CD4-positive, alpha-beta T cell treated with Interleukin-6 for 4 hours (primary cell): ENCODE measurements around the gene RIMBP3B.
"Not testable (repeated sequence)": the region's sequence is repeated elsewhere in the genome, so short reads cannot be mapped to it uniquely, and the experiment has no call there.

Experiments used
- DNase-seq: peaks from one replicate; pipeline ENCODE4 v3.0.0-alpha.2; 2020; ENCODE audit warnings: mixed read lengths

The RIMBP3B gene, protein sequence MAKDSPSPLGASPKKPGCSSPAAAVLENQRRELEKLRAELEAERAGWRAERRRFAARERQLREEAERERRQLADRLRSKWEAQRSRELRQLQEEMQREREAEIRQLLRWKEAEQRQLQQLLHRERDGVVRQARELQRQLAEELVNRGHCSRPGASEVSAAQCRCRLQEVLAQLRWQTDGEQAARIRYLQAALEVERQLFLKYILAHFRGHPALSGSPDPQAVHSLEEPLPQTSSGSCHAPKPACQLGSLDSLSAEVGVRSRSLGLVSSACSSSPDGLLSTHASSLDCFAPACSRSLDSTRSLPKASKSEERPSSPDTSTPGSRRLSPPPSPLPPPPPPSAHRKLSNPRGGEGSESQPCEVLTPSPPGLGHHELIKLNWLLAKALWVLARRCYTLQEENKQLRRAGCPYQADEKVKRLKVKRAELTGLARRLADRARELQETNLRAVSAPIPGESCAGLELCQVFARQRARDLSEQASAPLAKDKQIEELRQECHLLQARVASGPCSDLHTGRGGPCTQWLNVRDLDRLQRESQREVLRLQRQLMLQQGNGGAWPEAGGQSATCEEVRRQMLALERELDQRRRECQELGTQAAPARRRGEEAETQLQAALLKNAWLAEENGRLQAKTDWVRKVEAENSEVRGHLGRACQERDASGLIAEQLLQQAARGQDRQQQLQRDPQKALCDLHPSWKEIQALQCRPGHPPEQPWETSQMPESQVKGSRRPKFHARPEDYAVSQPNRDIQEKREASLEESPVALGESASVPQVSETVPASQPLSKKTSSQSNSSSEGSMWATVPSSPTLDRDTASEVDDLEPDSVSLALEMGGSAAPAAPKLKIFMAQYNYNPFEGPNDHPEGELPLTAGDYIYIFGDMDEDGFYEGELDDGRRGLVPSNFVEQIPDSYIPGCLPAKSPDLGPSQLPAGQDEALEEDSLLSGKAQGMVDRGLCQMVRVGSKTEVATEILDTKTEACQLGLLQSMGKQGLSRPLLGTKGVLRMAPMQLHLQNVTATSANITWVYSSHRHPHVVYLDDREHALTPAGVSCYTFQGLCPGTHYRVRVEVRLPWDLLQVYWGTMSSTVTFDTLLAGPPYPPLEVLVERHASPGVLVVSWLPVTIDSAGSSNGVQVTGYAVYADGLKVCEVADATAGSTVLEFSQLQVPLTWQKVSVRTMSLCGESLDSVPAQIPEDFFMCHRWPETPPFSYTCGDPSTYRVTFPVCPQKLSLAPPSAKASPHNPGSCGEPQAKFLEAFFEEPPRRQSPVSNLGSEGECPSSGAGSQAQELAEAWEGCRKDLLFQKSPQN (N-terminal part only)

DNA sequence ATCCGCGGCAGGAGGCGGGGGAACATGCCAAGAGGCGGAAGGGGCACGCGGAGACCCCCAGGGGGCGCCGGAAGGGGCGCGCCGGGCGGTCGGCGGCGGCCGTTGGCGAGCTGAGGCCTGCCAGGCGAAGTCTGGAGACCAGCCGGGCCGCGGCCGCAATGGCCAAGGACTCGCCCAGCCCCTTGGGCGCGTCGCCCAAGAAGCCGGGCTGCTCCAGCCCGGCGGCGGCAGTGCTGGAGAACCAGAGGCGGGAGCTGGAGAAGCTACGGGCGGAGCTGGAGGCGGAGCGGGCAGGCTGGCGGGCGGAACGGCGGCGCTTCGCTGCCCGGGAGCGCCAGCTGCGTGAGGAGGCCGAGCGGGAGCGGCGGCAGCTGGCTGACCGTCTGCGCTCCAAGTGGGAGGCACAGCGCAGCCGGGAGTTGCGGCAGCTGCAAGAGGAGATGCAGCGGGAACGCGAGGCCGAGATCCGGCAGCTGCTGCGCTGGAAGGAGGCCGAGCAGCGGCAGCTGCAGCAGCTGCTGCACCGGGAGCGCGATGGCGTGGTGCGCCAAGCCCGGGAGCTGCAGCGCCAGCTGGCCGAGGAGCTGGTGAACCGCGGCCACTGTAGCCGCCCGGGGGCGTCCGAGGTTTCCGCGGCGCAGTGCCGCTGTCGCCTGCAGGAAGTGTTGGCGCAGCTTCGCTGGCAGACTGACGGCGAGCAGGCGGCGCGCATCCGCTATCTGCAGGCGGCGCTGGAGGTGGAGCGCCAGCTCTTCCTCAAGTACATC, at the start of gene RIMBP3B:
Gene RIMBP3B (plus strand): TSS at position 51 of the 767 bp plus-strand sequence. CDS start 108 bp downstream, at position 159.
- DNase-seq = not testable (repeated sequence)

DNA sequence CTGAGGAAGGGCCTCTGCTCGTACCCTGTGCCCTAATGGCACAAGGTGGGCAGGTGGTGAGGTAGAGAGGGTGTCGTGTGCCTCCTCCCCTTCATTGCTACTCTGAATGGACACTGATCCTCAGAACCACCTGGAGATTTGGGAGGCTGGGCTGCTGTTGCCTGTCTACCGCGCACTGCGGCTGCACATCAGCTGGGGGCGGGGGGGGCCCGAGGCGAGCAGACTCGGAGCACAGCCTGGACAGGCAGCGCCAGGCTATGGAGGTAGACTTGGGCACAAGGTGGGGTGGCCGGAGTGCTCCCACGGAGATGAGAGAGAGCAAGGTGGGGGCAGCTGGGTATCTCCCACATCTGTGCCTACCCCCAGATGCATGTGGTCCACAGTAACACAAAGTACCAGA, 26.0 kb upstream of the RIMBP3B start:
- DNase-seq = not testable (repeated sequence)

DNA sequence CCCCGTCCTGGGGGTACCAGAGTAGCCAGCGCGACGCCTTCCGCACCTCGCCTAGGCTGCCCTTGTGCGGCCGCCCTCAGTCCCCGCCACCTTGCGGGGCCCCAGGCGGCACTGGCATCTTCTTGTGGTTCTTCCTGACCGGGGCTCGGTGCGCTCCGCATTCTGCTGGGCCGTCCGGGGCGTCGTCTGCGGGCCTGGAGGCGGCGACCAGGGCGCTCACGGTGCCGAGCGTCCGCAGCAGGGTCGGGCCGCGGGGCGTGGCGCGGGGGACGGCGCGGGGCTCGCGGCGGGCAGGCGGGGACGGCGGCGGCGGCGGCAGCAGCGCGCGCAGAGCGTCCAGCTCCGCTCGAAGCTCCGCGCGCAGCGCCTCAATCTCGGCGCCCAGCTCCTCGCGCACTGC, 23.0 kb upstream of the RIMBP3B start:
- not testable (repeated sequence) for DNase-seq

DNA sequence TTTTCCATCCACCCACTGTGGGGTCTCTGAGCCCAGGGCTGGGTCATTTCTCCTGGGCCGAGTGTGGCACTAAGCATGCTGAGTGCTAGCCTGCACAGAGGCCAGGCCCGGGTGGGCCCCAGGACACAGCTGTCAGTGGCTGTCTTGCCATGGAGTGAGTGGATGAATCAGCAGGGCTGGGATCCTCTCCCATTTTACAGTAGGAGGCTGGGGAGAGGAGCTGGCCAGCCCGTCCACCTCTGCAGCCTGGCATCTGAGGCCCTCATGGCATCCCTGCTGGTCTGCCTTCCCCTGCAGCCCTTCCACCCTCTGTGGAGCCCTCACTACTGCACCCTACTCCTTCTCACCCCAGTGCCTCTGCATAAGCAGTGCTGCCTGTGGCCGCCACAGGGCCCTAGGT, 21.1 kb upstream of the RIMBP3B start:
- not testable (repeated sequence) for DNase-seq

DNA sequence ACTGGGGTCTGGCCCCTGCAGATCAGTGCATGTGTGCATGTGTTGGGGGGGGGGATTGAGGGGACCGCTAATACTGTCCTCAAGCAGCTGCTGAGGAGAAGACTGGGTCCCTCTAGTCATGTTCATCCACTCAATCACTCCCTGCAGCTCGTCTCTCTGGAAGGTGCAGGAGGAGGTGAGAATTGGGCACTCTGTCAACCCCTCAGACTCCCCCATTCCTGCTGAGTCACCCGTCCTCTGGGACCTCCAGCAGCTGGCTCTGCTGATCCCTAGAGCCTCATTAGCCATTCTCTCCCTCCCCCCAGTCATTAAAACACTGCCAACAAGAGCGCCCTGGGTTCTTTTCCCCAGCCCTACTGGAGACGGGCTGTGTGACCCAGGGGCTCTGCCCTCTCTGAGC, 20.5 kb upstream of the RIMBP3B start:
- not testable (repeated sequence) for DNase-seq

DNA sequence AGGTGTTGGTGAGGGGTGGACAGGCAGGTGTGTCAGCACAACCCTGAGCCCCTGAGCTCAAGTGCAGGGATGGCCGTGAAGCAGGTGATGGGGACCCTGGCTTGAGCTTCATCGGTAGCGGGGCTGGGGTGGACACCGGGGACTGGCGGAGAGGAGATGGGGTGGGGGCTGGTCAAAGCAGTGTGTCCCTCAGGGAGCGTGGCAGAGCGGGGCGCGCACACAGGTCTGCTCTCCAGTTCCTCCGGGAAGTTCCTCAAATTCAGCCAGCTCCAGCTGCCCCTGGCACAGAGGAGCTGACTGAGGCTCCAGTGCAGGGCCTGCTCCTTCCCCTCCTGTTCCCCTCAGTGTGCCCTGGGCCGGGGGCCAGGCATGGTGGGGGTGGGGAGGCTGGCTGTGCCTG, 19.7 kb upstream of the RIMBP3B start:
- DNase-seq = not testable (repeated sequence)

DNA sequence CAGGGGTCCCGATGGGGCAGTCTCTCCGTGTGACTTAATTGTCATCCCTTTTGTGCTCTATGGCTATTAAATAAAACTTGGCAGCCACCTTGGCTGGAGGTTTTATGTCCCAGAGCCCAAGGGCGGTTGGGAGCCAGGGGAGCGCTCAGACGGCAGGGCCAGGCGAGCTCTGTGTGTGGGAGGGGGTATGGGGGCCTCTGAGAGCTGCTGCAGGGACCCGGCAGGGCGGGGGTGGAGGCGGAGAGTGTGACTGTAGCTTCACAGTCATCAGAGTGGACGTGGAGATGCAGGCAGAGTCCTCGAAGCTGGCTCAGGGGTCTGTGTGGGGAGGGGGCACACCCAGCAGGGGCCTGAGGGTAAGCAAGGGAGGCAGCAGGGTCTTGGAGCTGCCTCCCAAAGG, 19.2 kb upstream of the RIMBP3B start:
- not testable (repeated sequence) for DNase-seq

DNA sequence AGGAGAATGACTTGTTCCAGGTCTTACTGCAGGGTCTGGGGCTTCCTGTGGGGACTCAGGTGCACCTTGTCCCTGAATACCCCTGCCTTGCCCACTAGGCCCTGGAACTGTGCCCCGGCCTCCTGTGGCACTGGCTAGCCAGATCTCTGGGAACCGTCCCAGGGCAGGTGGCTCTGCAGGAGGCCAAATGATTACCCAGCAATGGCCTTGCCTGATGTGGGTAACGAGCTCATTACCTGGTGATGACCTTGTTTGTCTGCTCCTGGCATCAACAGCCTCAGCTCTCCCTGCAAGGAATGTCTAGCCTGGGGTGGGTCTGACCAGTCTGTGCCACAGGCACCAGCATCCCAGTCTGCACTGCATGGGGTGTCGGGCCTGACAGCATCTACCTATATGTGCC, 18.2 kb upstream of the RIMBP3B start:
- not testable (repeated sequence) for DNase-seq

DNA sequence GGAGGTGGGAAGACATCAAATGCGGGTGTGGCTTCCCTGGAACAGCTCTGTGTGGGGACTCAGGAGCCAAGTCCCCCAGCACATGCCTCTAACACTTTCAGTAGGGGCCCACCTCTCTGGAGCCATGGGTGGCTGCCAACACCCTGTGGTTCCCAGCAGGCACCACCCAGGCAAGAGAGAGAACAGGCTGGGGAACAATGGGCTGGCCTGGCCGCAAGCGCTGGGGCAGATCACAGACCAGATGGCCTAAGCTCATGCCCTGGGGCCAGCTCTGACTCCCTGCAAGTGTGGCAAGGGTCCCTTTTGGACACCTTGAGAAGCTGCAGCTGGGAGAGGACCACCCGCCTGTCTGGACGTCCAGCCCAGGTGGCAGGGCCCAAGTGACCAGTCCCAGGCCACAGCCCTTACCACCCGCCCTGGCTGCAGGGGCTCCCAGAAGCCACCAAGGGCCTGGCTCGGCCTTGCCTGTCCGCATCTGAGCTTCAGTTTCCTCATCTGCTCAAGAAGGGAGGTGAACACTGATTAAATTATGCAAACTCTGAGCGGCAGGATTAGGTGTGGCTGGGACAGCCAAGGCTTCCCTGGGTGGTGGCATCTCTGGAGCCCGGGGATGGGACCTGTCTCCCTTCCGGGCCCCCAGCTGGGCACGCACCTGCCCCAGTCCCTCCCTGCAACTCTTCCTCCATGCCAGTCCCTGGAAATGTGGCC, 14.8 kb upstream of the RIMBP3B start:
- DNase-seq = not testable (repeated sequence)

DNA sequence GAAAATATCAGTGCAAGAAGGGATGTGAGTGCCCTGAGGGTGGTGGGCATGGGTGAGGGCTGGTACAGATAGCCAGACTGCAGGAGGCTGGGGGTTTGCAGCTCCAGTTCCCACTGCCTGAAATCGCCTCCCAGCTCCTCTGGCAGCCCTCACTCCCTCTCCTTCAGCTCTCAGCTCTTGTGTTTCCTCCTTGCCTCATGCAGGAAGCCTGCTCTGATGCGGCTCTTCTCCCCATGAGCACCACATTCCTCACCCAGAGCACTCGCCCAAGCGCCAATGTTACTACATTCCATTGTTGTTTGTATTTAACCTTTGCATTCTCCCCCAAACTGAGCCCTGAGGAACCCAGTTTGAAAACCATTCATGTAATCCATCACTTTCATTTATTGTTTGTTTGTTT, 7.7 kb upstream of the RIMBP3B start:
- DNase-seq = not testable (repeated sequence)

DNA sequence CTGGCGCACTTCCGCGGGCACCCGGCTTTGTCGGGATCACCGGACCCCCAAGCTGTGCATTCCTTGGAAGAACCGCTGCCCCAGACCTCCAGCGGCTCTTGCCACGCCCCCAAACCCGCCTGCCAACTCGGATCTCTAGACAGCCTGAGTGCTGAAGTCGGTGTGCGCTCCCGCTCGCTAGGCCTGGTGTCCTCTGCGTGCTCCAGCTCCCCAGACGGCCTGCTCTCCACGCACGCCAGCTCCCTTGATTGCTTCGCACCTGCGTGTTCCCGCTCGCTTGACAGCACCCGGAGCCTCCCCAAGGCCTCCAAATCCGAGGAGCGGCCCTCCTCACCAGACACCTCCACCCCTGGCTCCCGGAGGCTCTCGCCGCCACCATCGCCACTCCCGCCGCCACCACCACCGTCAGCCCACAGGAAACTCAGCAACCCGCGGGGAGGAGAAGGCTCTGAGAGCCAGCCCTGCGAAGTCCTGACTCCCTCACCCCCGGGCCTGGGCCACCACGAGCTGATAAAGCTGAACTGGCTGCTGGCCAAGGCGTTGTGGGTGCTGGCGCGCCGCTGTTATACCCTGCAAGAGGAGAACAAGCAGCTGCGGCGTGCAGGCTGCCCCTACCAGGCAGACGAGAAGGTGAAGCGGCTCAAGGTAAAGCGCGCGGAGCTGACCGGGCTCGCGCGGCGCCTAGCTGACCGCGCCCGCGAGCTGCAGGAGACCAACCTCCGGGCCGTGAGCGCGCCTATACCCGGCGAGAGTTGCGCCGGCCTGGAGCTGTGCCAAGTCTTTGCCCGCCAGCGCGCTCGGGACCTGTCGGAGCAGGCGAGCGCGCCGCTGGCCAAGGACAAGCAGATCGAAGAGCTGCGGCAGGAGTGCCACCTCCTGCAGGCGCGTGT, 1.2 kb downstream of the RIMBP3B start:
- DNase-seq = not testable (repeated sequence)

DNA sequence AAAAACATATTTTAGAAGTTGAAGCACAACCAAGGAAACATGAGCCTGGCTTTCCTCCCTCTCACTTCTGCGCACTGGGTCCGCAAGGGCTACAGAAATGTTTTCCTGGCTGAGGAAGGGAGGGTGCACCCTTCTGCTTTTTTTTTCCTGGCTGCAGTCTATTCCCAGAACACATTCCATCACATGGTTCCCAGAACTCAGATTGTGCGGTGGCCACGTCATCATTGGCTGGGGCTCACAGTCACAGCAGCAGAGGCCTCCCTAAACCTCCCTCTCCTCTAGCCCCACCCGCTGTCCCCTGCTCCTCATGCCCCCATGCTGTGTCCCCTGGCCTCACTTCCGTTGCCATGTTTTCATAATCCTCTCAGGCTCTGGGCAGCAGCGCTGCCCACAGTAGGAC, 5.9 kb downstream of the RIMBP3B start:
- DNase-seq = not testable (repeated sequence)

DNA sequence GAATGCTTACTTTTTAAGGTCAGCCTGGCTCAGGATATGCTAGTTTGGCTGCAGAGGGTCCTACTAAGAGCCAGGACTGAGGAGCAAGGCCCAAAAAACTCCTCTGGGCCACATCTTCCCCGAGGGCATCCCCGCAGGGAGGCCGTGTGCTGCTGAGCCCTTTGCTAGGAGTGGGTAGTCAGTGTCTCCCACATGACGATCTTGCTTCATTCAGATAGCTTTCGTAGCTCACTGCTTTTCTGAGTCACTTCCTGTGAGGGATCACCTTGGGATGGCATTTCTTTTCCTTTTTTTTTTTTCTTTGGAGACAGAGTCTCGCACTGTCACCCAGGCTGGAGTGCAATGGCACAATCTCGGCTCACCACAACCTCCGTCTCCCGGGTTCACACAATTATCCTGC, 6.5 kb downstream of the RIMBP3B start:
- DNase-seq = not testable (repeated sequence)

DNA sequence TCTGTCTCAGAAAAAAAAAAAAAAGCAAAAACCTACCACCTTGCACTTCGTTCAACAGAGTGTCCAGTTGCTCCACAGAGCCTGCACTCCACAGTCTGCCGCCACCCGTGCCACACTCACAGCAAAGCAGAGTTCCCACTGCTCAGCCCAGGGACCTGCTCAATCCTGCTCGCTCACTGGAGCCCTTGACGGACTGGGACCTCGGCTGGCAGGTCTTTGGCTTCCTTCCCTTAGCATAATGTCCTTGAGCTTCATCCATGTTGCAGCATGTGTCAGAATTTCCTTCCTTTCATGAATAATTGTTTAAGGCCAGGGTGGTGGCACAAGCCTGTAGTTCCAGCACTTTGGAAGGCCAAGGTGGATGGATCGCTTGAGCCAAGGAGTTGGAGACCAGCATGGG, 11.1 kb downstream of the RIMBP3B start:
- not testable (repeated sequence) for DNase-seq

DNA sequence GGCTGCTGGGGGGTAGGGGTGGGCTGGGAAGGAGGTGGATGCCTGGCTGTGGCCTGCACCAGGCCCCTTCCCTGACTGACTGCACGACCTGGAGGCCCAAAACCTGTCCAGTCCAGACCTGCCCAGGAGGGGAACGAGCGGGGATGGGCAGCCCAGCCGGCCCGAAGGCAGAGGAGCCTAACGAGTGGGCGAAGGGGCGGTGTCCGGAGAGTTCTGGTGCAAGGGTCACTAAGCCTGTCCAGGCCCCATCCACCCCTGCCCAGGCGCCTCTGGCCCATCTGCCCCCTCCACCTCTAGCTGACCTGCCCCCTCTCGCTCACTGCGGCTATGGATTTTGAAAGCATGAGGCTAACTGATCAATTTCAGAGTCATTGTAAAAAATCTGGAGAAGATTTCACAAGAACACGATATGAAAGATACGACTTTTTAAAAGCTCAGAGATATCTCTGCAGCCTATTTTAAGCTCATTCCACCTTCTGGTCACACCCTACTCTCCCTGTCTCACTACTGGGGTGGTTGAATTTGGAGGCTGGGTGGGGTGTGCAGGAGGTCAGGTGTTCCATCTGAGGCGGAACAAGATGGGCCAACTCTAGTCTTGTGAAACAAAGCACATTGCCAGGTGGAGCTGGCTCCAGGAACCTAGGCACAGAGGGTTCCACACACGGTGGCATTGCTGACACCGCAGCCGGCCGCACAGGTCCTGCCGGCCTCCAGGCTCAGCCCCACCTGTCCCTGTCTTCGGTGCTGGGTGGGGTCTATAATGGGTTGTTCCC, 17.8 kb downstream of the RIMBP3B start:
- not testable (repeated sequence) for DNase-seq

DNA sequence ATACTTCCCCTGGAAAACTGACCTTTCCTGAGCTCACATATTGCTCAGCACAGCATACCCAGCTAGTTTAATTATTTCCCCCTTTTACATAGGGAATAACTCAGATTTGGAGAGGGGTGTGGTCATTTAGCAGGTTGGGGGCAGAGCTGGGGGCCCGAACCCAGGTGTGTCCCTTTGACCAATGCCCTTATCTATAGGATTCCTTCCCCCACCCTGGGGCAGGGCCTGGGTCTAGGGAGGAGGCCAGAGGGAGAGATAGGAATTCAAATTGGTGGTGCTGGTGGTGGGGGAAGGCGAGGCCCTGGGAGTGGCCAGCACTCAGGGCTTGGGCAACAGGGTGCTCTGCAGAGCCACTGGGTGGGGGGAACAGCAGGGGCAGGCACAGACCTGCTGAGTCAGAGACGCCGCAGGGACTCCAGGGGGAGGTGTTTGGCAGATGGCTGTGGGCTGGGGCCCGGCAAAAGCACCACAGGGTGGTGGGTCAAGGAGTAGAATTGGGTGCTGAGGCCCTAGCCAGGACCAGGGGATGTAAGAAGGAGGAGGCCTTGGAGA, 19.3 kb downstream of the RIMBP3B start:
- not testable (repeated sequence) for DNase-seq

DNA sequence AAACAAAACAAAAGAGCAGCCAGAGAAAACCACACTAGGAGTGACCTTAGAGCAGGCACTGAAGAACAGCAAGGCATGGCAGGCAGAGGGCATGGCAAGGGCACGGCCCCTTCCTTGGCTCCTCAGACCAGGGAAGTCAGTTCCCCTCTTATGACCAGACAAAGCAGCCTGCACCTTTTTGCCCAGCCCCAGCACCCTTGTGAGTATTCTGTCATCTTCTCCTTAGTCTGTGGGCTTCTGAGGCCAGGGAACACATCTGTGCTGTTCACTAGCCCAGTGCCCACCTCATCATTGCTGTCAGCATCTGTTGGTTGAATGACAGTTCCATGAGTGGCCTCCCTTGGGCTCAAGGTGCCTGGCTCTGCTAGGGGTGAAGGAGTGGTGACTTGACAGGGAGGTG, 23.6 kb downstream of the RIMBP3B start:
- DNase-seq = not testable (repeated sequence)

DNA sequence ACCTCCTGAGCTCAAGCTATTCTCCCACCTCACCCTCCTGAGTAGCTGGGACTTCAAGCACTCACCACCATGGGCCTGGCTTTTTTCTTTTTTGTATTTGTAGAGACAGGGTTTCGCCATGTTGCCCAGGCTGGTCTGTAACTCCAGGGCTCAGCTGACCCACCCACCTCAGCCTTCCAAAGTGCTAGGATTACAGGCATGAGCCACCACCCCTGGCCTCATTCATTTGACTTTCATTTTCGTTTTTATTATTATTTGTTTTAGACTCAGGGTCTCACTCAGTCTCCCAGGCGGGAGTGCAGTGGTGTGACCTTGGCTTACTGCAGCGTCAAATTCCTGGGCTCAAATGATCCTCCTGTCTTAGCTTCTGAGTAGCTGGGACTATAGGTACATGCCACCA, 24.2 kb downstream of the RIMBP3B start:
- not testable (repeated sequence) for DNase-seq

DNA sequence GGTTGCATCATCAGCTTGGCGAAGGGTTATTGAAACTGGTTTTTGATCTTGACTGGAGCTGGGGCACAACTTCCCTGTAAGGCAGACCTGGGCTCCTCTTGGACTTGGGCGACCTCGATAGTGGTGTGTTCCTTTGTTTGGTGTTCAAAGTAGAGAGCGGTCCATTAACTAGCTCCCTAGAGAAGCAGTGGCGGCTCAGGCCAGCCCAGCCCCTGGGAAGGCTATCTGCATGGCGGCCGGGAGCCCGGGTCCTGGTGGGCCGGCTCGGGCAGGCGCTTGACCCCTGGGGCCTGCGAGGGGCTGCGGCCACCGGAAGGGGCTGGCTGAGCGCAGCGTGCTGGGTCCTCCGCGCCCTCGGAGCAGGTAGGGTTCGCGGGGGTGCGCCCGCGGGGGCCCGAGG, 32.8 kb downstream of the RIMBP3B start:
- not testable (repeated sequence) for DNase-seq
